Neural cell (in vitro differentiated cells): ENCODE measurements around the gene RUNX3. TPM values are rescaled to one million over a fixed set of nuclear protein-coding genes. Genes with fewer than 3 reads are reported as not detected.

Source experiments
- H2AFZ ChIP-seq: fragments of 200-600, 300-800 bp; sonication (generic), shearing (Covaris generic); 2 replicates; pipeline ENCODE4 v1.6.0; 2014; ENCODE audit warnings: low read depth, mild to moderate bottlenecking, antibody characterized with exemption, low read length, moderate library complexity
- H3F3A ChIP-seq: fragments of 200-600 bp; shearing (Covaris generic); 2 replicates; pipeline ENCODE4 v1.6.1; 2016; ENCODE audit warnings: mild to moderate bottlenecking, moderate library complexity, mixed read lengths, antibody characterized with exemption, low read length; ENCODE audit not compliant: insufficient read depth, poor library complexity, severe bottlenecking
- H3K27ac ChIP-seq: fragments of 200-600, 300-800 bp; sonication (generic), shearing (Covaris generic); 2 replicates; pipeline ENCODE4 v1.5.1; 2014; ENCODE audit warnings: mild to moderate bottlenecking, low read length, moderate library complexity
- H3K27me3 ChIP-seq: fragments of 300-800, 200-600 bp; sonication (generic), shearing (Covaris generic); 2 replicates; pipeline ENCODE4 v1.6.0; 2014; ENCODE audit warnings: mild to moderate bottlenecking, low read depth, low read length, moderate library complexity; ENCODE audit not compliant: insufficient read depth
- H3K36me3 ChIP-seq: fragments of 300-800, 200-600 bp; sonication (generic), shearing (Covaris generic); 2 replicates; pipeline ENCODE4 v1.5.1; 2014; ENCODE audit warnings: mild to moderate bottlenecking, antibody characterized with exemption, low read length, moderate library complexity; ENCODE audit not compliant: insufficient read depth
- H3K4me2 ChIP-seq: fragments of 300-800, 200-600 bp; sonication (generic), shearing (Covaris generic); 2 replicates; pipeline ENCODE4 v1.6.0; 2014; ENCODE audit warnings: mild to moderate bottlenecking, low read length
- H3K4me3 ChIP-seq: fragments of 300-800, 200-600 bp; sonication (generic), shearing (Covaris generic); 2 replicates; pipeline ENCODE4 v1.5.1; 2014; ENCODE audit warnings: mild to moderate bottlenecking, low read length, moderate library complexity
- H3K79me2 ChIP-seq: fragments of 200-600 bp; shearing (Covaris generic); replicated peaks from 2 replicates; pipeline ENCODE4 v1.6.0; 2014; ENCODE audit warnings: mild to moderate bottlenecking, low read length, moderate library complexity; ENCODE audit not compliant: insufficient read depth
- H3K9ac ChIP-seq: fragments of 300-800, 200-600 bp; sonication (generic), shearing (Covaris generic); 2 replicates; pipeline ENCODE4 v1.6.1; 2016; ENCODE audit warnings: mild to moderate bottlenecking, low read length, mixed read lengths
- H3K9me2 ChIP-seq: fragments of 200-600 bp; shearing (Covaris generic); 2 replicates; pipeline ENCODE4 v1.6.1; 2016; ENCODE audit warnings: mild to moderate bottlenecking, low read length, mixed read lengths; ENCODE audit not compliant: insufficient read depth
- H3K9me3 ChIP-seq: fragments of 200-600, 300-800 bp; sonication (generic), shearing (Covaris generic); 2 replicates; pipeline ENCODE4 v1.6.1; 2016; ENCODE audit warnings: mild to moderate bottlenecking, mixed run types, low read length, moderate library complexity, mixed read lengths
- H4K20me1 ChIP-seq: fragments of 200-600 bp; shearing (Covaris generic); 2 replicates; pipeline ENCODE4 v1.6.1; 2016; ENCODE audit warnings: mild to moderate bottlenecking, mixed run types; ENCODE audit not compliant: insufficient read depth
- CTCF ChIP-seq: fragments of 450-650 bp; IDR thresholded peaks from 2 replicates; pipeline ENCODE4 v1.5.1; 2014; ENCODE audit warnings: antibody characterized with exemption, mild to moderate bottlenecking, moderate library complexity; ENCODE audit not compliant: poor library complexity, severe bottlenecking
- EP300 ChIP-seq: fragments of 450-650 bp; conservative IDR thresholded peaks from 2 replicates; pipeline ENCODE4 v1.6.1; 2014; ENCODE audit warnings: antibody characterized with exemption, mild to moderate bottlenecking, moderate library complexity; ENCODE audit not compliant: poor library complexity, severe bottlenecking
- EZH2 ChIP-seq: fragments of 200-600, 300-800 bp; shearing (Covaris generic), sonication (generic); IDR thresholded peaks from 2 replicates; pipeline ENCODE4 v1.6.1; 2014; ENCODE audit warnings: antibody characterized with exemption, low read length, borderline replicate concordance, mild to moderate bottlenecking; ENCODE audit not compliant: insufficient read depth, poor library complexity, severe bottlenecking
- MXI1 ChIP-seq: fragments of 450-650 bp; conservative IDR thresholded peaks from 2 replicates; pipeline ENCODE4 v1.6.1; 2014; ENCODE audit warnings: antibody characterized with exemption, mild to moderate bottlenecking; ENCODE audit not compliant: poor library complexity, severe bottlenecking
- POLR2AphosphoS5 ChIP-seq: IDR thresholded peaks from 2 replicates; pipeline ENCODE4 v1.6.1; 2012
- RAD21 ChIP-seq: fragments of 450-650 bp; conservative IDR thresholded peaks from 2 replicates; pipeline ENCODE4 v1.6.1; 2014; ENCODE audit warnings: antibody characterized with exemption, mild to moderate bottlenecking, moderate library complexity
- REST ChIP-seq: IDR thresholded peaks from 2 replicates; pipeline ENCODE4 v1.6.1; 2012; ENCODE audit warnings: borderline replicate concordance
- SMC3 ChIP-seq: fragments of 450-650 bp; conservative IDR thresholded peaks from 2 replicates; pipeline ENCODE4 v1.6.1; 2014; ENCODE audit warnings: antibody characterized with exemption, mild to moderate bottlenecking, moderate library complexity; ENCODE audit not compliant: poor library complexity
- TAF1 ChIP-seq: IDR thresholded peaks from 2 replicates; pipeline ENCODE4 v1.6.1; 2012; ENCODE audit warnings: low read depth
- polyA plus RNA-seq: library from polyadenylated mRNA; depleted of rRNA; stranded (reverse); fragments of >200 nt; gene quantifications from 2 replicates; pipeline ENCODE4 v1.2.3, GENCODE V29; 2014

Gene RUNX3
- polyA plus RNA-seq, 1 donor from 2014 or later = not detected

- no peaks in the 10 kb centered on the region for H3K36me3 ChIP-seq
- H3K27ac ChIP-seq = no peak overlapping the region
- no peak overlapping the region for H3K4me2 ChIP-seq
- no peaks in the 10 kb centered on the region for H3F3A ChIP-seq
- H3K9ac ChIP-seq = no peak overlapping the region
- no peaks in the 10 kb centered on the region for H3K9me2 ChIP-seq
- H3K27me3 ChIP-seq = no peaks in the 10 kb centered on the region
- H3K79me2 ChIP-seq = no peaks in the 10 kb centered on the region
- no peak overlapping the region for H3K4me3 ChIP-seq
- no peaks in the 10 kb centered on the region for H3K9me3 ChIP-seq
- no peak overlapping the region for H2AFZ ChIP-seq
- TF ChIP-seq TAF1 = no peak
- TF ChIP-seq SMC3 = no peak
- no peak for TF ChIP-seq CTCF
- TF ChIP-seq REST = no peak
- no peak for TF ChIP-seq RAD21
- TF ChIP-seq POLR2AphosphoS5 = no peak
- no peak for TF ChIP-seq EP300
- TF ChIP-seq MXI1 = no peak
- no peak for TF ChIP-seq EZH2
- no peaks in the 10 kb centered on the region for H4K20me1 ChIP-seq
Measured at GRCh38 chr1:24859063-24860010, 70.7 kb downstream of the RUNX3 start.

- Histone ChIP-seq H4K20me1 (no peaks in the 10 kb centered on the region), H3K27ac (no peak overlapping the region), H3K4me2 (no peak overlapping the region), H2AFZ (no peak overlapping the region), H3K9me3 (no peaks in the 10 kb centered on the region), H3F3A (no peaks in the 10 kb centered on the region), H3K27me3 (no peaks in the 10 kb centered on the region), H3K79me2 (no peaks in the 10 kb centered on the region), H3K9ac (no peak overlapping the region), H3K9me2 (no peaks in the 10 kb centered on the region), H3K4me3 (no peak overlapping the region), H3K36me3 (no peaks in the 10 kb centered on the region)
- TF ChIP-seq CTCF (no peak), POLR2AphosphoS5 (no peak), RAD21 (no peak), TAF1 (no peak), EP300 (no peak), MXI1 (no peak), SMC3 (no peak), REST (no peak), EZH2 (no peak)
Measured at GRCh38 chr1:24858277-24858676, 71.8 kb downstream of the RUNX3 start.
